K562 (cell line): ENCODE data around the gene CERS6. TPM values are rescaled to one million over a fixed set of nuclear protein-coding genes. Genes with fewer than 3 reads are reported as not detected.

ENCODE experiments used
- CBFA2T2 ChIP-seq: fragments of 450-650 bp; conservative IDR thresholded peaks from 2 replicates; pipeline ENCODE4 v1.6.1; 2017; ENCODE audit warnings: mild to moderate bottlenecking
- FOXJ2 ChIP-seq: fragments of 200-800 bp; sonication (Bioruptor generic); IDR thresholded peaks from 2 replicates; pipeline ENCODE4 v1.6.1; 2016; ENCODE audit warnings: missing genetic modification characterization, missing compliant biosample characterization
- HMGXB4 ChIP-seq: sonication (generic); formaldehyde crosslinking; IDR thresholded peaks from 2 replicates; pipeline ENCODE4 v1.8.1; 2023; ENCODE audit warnings: mild to moderate bottlenecking, missing genetic modification reagents
- KLF1 ChIP-seq: fragments of 450-650 bp; IDR thresholded peaks from 2 replicates; pipeline ENCODE4 v1.6.1; 2016; ENCODE audit warnings: missing genetic modification characterization, missing compliant biosample characterization
- MED1 ChIP-seq: sonication (generic); formaldehyde crosslinking; IDR thresholded peaks from 2 replicates; pipeline ENCODE4 v1.8.1; 2023; ENCODE audit warnings: missing genetic modification reagents, borderline replicate concordance
- MLX ChIP-seq, 2 experiments: fragments of 450-650 bp in 1 of 2; sonication (generic) in 1 of 2; formaldehyde crosslinking; conservative IDR thresholded peaks; 2 replicates each; pipeline versions ENCODE4 v1.4.0 to v1.8.1; 2020 to 2022; ENCODE audit warnings: mild to moderate bottlenecking in 1 of 2, missing genetic modification reagents in 1 of 2
- NCOA1 ChIP-seq: fragments of 450-650 bp; IDR thresholded peaks from 2 replicates; pipeline ENCODE4 v1.6.1; 2016; ENCODE audit warnings: low read depth
- PPARD ChIP-seq: fragments of 250-450 bp; sonication (Bioruptor Pico); IDR thresholded peaks from 2 replicates; pipeline ENCODE4 v1.8.0; 2022; ENCODE audit warnings: inconsistent platforms, mild to moderate bottlenecking, moderate library complexity
- RBM17 ChIP-seq: fragments of 200-400 bp; formaldehyde crosslinking; IDR thresholded peaks from 2 replicates; pipeline ENCODE4 v1.6.1; 2017; ENCODE audit warnings: low read depth, mild to moderate bottlenecking, low read length, borderline replicate concordance
- TCFL5 ChIP-seq: fragments of 250-450 bp; sonication (Bioruptor Pico); conservative IDR thresholded peaks from 2 replicates; pipeline ENCODE4 v1.6.1; 2021; ENCODE audit warnings: mild to moderate bottlenecking, moderate library complexity, matching md5 sums
- TGIF2 ChIP-seq: sonication (generic); formaldehyde crosslinking; IDR thresholded peaks from 2 replicates; pipeline ENCODE4 v1.8.1; 2022; ENCODE audit warnings: mild to moderate bottlenecking, missing genetic modification reagents, moderate library complexity
- polyA plus RNA-seq, 8 experiments: library from polyadenylated mRNA; depleted of rRNA in 4 of 8; stranded (reverse) in 5 of 8; unstranded in 3 of 8; fragments of >200 nt; fragmentation: Nextera tagmentation in 2 of 8; fragmentation: Illumina TruSeq in 1 of 8; extraction: Ambion mirVana in 2 of 8; extraction: Trizol in 1 of 8; gene quantifications; 2 replicates each; pipeline versions ENCODE4 v1.2.1 to v1.2.3, GENCODE V29; 2011 to 2014; ENCODE audit warnings: inconsistent platforms in 1 of 8, missing spikeins in 1 of 8
- total RNA-seq, 7 experiments: library from RNA; depleted of rRNA in 6 of 7; stranded (reverse); fragments of >200 nt in 6 of 7; fragmentation: Illumina TruSeq in 2 of 7; extraction: Trizol in 2 of 7; gene quantifications; 2 replicates each; pipeline versions ENCODE4 v1.2.1 to v1.2.3, GENCODE V29; 2011 to 2021; ENCODE audit warnings: low replicate concordance in 1 of 7
- TF ChIP-seq, protein P1 (sequence below): fragments of 250-450 bp; sonication (Bioruptor Pico); IDR thresholded peaks from 2 replicates; pipeline ENCODE4 v1.5.0; 2021
- TF ChIP-seq, protein P2 (sequence below): fragments of 150-350 bp; IDR thresholded peaks from 2 replicates; pipeline ENCODE4 v1.6.1; 2014; ENCODE audit warnings: low read depth, mild to moderate bottlenecking, low read length, borderline replicate concordance
- TF ChIP-seq, protein P3 (sequence below): fragments of 250-450 bp; sonication (Bioruptor Pico); IDR thresholded peaks from 2 replicates; pipeline ENCODE4 v1.8.0; 2021; ENCODE audit warnings: moderate library complexity, mild to moderate bottlenecking, inconsistent platforms
- TF ChIP-seq, protein P4 (sequence below): sonication (generic); formaldehyde crosslinking; IDR thresholded peaks from 2 replicates; pipeline ENCODE4 v1.8.0; 2022; ENCODE audit warnings: mild to moderate bottlenecking, missing genetic modification reagents, borderline replicate concordance

The CERS6 gene
- total and polyA plus RNA-seq, 9 of the 15 experiments (the other 6 are each of a cell fraction or from before 2014, with no cell fraction given): 1.6 to 13.6 (median 11.4) TPM

DNA sequence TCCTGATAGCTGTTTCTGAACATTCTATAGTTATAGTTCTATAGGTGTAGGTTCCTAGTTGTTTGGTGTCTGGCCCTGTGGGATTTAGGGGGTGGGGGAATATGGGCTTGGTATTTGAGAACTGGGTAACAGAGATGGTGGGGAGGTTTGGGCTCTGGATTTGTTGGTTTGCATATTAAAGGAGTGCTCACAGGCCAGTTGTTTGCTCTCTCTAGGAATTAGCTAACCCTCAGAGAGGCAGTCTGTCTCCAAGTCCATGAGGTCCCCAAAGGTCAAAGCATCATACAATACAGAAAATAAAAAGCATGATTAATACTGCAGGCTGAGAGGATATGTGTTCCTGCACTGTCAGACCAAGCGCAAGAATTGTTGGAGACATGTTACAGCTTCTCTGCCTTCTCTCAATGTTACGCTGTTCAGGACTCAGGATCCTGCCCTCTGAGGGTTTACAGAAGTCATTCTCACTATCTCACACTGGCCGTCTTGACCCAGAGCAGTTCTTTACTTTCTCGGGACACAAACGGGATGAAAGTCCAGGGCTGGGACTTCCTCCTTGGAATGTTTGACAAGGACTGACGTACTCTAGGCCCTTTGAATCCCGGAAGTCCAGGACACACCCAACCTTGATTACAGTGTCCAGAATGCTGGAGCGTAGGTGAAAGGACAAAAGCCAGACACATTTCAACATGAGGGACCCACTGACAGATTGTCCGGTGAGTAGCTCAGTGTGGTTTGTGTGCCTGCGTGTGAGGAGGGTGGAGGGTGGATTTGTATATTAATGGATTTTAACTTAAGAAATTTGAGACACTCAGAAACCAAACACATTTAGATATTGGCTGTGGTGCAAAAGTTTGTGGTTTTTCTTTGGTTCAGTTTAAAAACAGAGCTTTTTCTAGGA, 346.1 kb downstream of the CERS6 start, which contains the start of gene NOSTRIN (continued):
- TF ChIP-seq, protein P1, sequence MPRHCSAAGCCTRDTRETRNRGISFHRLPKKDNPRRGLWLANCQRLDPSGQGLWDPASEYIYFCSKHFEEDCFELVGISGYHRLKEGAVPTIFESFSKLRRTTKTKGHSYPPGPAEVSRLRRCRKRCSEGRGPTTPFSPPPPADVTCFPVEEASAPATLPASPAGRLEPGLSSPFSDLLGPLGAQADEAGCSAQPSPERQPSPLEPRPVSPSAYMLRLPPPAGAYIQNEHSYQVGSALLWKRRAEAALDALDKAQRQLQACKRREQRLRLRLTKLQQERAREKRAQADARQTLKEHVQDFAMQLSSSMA (CRISPR knock-in tag): no peak
- TF ChIP-seq TGIF2 (CRISPR knock-in tag) (no peak), PPARD (no peak), RBM17 (no peak), TCFL5 (no peak; the same call in 1 of the 2 replicates), MED1 (CRISPR knock-in tag) (no peak), FOXJ2 (tag) (no peak), CBFA2T2 (no peak), NCOA1 (no peak), KLF1 (tag) (no peak), MLX (CRISPR knock-in tag; conservative IDR thresholded peaks at IDR 0.05) (no peak), HMGXB4 (CRISPR knock-in tag) (no peak)
- TF ChIP-seq, protein P2, sequence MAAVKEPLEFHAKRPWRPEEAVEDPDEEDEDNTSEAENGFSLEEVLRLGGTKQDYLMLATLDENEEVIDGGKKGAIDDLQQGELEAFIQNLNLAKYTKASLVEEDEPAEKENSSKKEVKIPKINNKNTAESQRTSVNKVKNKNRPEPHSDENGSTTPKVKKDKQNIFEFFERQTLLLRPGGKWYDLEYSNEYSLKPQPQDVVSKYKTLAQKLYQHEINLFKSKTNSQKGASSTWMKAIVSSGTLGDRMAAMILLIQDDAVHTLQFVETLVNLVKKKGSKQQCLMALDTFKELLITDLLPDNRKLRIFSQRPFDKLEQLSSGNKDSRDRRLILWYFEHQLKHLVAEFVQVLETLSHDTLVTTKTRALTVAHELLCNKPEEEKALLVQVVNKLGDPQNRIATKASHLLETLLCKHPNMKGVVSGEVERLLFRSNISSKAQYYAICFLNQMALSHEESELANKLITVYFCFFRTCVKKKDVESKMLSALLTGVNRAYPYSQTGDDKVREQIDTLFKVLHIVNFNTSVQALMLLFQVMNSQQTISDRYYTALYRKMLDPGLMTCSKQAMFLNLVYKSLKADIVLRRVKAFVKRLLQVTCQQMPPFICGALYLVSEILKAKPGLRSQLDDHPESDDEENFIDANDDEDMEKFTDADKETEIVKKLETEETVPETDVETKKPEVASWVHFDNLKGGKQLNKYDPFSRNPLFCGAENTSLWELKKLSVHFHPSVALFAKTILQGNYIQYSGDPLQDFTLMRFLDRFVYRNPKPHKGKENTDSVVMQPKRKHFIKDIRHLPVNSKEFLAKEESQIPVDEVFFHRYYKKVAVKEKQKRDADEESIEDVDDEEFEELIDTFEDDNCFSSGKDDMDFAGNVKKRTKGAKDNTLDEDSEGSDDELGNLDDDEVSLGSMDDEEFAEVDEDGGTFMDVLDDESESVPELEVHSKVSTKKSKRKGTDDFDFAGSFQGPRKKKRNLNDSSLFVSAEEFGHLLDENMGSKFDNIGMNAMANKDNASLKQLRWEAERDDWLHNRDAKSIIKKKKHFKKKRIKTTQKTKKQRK: no peak
- TF ChIP-seq, protein P3, sequence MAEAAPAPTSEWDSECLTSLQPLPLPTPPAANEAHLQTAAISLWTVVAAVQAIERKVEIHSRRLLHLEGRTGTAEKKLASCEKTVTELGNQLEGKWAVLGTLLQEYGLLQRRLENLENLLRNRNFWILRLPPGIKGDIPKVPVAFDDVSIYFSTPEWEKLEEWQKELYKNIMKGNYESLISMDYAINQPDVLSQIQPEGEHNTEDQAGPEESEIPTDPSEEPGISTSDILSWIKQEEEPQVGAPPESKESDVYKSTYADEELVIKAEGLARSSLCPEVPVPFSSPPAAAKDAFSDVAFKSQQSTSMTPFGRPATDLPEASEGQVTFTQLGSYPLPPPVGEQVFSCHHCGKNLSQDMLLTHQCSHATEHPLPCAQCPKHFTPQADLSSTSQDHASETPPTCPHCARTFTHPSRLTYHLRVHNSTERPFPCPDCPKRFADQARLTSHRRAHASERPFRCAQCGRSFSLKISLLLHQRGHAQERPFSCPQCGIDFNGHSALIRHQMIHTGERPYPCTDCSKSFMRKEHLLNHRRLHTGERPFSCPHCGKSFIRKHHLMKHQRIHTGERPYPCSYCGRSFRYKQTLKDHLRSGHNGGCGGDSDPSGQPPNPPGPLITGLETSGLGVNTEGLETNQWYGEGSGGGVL (CRISPR knock-in tag): no peak
- TF ChIP-seq, protein P4, sequence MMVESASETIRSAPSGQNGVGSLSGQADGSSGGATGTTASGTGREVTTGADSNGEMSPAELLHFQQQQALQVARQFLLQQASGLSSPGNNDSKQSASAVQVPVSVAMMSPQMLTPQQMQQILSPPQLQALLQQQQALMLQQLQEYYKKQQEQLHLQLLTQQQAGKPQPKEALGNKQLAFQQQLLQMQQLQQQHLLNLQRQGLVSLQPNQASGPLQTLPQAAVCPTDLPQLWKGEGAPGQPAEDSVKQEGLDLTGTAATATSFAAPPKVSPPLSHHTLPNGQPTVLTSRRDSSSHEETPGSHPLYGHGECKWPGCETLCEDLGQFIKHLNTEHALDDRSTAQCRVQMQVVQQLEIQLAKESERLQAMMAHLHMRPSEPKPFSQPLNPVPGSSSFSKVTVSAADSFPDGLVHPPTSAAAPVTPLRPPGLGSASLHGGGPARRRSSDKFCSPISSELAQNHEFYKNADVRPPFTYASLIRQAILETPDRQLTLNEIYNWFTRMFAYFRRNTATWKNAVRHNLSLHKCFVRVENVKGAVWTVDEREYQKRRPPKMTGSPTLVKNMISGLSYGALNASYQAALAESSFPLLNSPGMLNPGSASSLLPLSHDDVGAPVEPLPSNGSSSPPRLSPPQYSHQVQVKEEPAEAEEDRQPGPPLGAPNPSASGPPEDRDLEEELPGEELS (CRISPR knock-in tag): no peak
